ENCODE data around the gene BLOC1S5.
"Not testable (repeated sequence)": the region's sequence is repeated elsewhere in the genome, so short reads cannot be mapped to it uniquely, and the experiment has no call there.

Gene BLOC1S5

DNA sequence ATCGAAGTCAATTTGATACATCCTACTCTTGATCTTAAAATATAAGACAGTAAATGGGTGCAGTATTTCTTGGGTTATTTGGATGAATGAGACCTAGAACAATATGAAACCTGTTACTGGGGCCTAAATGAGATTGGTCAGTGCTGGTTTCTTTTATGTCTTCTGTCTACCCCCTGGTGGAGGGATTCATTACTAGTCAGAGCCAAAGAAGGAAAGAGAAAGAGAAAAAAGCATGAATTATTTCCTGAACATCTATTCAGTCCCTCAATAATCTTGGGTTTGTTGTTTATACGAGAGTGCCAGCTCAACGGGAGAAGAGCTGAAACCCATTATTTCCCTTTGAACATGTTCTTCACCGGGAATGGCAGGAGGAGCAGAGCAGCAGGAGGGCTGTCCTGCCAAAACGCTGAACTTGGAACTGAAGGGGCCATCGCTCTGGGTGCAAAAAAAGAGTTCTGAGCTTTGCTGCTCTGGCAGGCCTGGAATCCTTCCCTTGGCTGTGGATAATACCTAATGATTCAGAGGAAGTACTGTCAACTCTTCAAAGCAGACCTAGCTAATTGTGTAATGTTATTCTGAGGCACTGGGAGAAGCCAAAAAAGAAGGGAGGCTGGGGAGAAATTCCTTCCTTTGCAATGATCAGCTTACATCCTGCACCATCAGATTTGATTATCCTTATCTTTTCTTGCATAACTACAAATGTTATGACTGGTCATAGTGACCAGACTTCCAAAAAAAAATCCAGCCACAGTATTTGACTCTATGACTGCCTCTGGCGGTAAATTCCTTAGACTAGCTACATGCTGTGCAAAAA is 72.0 kb downstream of the BLOC1S5 start:
- no peak for DNase-seq

DNA sequence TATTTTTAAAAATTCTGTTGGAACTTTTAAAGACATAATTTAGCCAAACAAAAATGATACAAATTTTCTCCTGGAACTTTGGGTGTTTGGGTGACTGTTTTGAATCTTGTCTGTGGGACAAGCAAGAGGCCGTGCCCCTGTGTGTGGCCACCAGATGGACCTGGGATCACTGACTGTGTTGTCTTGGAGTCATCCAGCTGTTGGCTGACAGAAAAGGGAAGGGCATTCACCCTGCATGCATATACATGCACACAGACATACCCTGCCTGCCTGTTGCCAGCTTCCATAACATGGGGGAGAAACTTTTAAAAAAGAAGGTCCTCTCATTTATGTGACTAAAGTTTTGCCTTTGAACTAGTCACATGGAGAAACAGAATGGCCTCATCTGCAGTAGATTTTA is 72.7 kb downstream of the BLOC1S5 start:
- DNase-seq: no peak

DNA sequence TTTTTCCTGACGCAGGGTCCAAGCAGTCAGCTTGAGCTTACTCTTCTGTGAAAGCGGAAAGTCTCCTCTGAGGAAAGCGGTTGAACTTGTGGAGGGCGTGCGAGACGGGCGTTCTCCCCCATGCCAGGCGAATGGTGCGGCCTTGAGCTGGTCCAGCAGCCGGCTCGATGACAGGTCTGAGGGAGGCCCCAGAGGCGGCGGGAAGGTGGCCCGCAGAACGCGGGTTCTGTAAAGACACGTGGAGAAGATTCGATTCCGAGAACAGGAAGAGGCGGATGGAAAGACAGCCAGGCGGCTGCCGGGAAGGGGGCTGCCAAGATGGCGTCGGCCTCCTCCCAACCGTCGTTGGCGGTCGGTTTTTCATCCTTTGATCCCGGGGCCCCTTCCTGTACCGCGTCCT is 78.0 kb downstream of the BLOC1S5 start:
- no peak for DNase-seq

DNA sequence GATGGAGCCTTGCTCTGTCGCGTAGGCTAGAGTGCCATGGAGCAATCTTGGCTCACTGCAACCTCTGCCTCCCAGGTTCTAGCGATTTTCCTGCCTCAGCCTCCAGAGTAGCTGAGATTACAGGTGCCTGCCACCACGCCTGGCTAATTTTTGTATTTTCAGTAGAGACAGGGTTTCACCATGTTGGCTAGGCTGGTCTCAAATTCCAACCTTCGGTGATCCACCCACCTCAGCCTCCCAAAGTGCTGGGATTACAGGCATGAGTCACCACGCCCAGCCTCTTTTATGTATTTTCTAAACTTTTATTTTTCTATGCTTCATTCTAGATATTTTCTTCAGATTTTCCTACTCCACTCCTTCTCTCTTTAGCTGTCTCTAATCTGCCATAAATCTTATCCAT is 80.2 kb downstream of the BLOC1S5 start:
- DNase-seq: not testable (repeated sequence)

DNA sequence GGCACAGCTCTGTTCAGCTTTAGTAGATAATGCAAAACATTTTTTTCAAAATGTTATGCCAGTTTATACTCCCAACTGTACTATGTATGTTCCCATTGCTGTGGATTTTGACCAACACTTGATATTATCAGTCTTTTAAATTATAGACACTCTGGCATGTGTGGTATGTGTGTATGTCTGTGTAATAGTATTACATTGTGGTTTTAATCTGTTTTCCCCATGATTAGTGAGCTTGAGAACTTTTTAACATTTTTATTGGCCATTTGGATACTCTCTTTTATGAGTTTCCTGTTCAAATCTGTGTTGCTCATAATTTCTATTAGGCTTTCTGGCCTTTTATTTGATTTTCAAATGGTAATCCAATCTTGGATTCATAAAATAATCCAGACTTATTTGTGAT is 84.4 kb downstream of the BLOC1S5 start:
- DNase-seq: no peak

DNA sequence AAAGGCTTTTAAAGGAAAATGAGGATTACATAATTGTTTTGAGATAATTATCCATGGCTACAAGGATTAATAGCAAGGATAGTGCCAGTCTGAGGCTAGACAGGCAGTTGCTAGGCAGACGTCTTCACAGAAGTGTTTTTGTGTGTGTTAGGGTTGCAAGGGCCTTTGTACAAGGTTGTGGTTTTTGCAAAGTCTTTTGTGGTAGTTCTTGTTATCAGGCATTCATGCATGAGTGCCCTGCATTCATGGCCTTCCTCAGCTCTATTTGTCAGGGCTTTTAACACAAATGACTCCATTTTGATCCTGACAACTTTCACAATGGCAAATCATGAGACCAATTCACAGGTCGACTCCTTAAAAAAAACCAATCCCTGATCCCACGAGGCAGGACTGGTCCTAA is 85.5 kb downstream of the BLOC1S5 start:
- no peak for DNase-seq

DNA sequence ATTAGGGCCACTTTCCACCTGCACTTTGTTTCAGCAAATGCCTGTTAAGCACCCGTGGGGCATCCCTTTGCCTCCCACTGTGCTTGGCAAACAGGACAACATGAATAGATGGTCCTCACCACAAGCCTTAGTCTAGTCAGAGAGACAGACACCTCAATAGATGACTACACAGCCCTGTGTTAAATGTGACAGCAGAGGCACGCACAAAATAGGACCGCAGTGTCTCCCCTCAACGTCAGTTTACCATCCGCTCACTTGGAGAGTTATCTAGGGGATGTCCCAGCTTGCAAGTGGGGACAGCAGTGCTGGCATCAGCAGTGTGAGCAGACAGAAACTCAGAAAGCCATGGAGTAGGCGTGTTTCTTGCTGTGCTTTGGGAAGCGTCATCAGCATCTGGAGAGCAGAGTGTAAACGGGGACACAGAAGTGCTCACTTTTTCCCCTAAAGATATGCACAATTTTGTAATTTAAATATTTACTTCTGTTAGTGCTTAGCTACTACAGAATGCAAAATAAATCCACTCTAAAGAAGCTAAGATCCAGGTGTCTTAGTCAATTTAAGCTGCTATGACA is 87.6 kb downstream of the BLOC1S5 start:
- no peak for DNase-seq

DNA sequence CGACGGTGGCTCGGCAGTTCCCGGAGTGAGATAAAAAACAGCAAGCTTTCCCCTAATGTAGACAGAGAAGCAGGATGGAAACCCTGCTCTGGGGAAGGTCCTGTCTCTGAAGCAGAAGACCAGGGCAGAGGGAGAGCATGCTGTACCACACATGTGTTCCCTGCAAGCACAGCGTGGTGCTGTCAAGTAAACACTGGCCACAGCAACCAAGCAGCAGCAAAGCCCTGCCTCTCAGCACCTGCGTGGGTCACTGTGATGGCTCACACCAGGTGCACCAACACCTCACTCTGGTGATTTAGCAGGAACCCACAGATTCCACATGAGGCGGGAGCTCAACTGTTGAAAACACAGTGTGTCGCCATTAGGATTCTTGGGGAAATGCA is 88.4 kb downstream of the BLOC1S5 start:
- no peak for DNase-seq

DNA sequence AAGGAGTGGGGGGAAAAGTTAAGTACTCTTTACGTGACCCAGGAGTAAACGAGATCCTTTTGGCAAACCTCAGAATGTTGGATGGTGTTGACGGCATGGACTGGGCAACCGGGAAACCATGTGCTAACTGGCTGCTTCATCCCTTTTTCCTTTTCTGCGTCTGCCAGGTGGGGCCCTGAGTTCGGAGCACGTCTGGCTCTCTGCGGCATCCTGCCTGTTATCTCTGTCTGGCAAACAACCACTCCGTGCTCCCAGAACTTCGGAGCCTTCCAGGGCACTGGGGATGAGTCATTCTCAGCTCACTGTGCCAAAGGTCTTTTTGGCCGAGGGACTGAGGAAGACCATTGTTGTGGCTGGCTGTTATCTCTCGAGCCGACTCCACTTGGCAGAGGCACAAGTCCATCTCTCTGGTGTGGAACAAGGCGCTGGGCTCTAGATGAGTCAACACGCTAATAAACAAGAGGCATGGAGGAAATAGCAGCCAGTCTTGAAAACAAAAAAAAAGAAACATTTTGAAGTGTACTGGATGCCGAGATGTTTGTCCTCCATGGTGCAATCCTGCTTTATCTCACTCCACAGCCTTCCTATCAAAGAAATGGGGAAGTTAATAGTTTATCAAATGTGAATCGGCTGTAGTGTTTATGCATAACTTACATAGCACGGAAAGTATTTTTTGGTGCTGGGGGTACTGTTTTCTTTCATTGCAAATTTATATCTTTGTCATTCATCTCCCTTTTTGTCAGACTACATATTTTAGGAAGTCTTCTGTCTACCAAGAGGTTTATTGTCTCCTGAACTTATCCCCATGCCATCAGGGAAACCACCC is 89.0 kb downstream of the BLOC1S5 start:
- DNase-seq: no peak

DNA sequence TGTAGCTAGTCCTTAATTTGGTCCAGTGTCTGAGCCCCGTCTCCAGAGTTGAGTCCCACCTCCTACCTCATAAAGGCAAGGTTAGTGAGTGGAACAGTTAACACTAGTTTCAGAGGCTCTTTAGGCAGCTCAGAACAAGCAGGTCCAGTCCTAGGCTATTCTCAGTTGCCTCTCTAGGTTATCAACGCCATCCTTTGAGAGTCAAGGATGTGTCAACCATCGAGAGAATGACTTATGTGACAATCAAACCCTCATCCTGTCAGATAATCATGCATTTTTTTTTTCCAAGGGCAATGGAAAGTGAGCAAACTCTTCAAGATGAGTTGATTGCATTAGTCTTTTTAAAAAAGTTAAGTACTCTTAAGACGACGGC is 89.6 kb downstream of the BLOC1S5 start:
- no peak for DNase-seq

DNA sequence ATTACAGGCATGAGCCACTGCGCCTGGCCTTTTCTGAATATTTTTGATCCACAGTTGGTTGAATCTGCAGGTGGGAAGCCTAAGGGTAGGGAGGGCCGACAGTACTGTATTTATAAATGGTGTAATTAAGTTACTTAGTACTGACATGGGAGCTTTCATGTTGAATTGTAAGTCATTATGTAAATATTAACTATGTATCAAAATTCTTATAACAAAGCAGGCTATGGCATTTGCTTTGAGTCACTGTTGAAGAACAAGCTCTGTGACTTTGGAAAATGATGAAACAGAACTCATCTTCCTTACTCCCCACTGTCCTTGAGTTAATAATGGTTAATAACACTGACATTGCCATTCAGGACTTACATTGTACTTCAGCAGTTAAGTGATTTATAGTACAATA is 90.6 kb downstream of the BLOC1S5 start:
- no peak for DNase-seq

DNA sequence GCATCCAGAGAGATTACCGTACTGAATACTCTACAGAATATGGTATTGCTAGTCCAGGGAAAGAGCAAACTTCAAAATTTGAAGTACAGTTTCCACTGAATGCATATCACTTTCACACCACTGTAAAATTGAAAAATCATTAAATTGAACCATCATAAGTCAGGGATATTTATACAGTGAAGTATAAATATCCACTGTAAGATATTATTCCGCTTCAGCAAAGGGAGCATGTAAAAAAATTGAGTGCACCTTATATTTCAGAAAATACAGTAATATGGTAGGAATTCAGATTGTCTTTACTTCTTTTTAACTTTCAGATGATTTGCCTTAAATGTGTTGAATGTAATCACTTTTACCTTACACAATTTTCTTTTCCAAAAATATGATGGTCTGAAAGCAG is 92.7 kb downstream of the BLOC1S5 start:
- DNase-seq: no peak

DNA sequence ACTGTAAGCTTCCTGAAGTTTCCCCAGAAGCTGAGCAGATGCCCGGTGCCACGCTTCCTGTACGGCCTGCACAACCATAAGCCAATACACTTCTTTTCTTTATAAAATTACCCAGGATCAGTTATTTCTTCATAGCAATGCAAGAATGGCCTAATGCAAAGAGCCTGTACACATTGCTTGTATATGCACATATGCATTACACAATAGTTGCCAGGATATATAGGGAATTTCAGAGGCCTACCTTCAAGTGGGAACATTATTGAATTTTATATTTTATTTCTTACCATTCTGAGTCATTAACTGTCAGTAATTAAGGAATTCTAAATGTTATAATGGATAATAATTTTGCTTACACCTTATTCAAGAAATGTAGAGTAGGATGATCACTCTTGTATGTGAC is 93.6 kb downstream of the BLOC1S5 start:
- DNase-seq: no peak
